ENCODE measurements around the gene NRXN3.

- TF ChIP-seq CTCF (IDR thresholded peaks at IDR 0.05; ENCODE audit: insufficient read depth, low read length, poor library complexity, severe bottlenecking): no peak
- TF ChIP-seq EZH2phosphoT487 (conservative IDR thresholded peaks at IDR 0.05; ENCODE audit: low read length): no peak
Measured at GRCh38 chr14:78254911-78255461, 84.8 kb downstream of the NRXN3 start.
